Hematopoietic multipotent progenitor cell treated with erythropoietin and hydrocortisone succinate and interleukin-3 and kit ligand, for 8 days (in vitro differentiated cells): ENCODE measurements around the gene C1orf159.

Experiments
- DNase-seq: peaks from one replicate; pipeline ENCODE4 v3.0.0-alpha.2; 2015

Gene C1orf159

GRCh38 chr1:1033009-1033587 lies 82.8 kb downstream of the C1orf159 start:
- peak; percentile 72 for DNase-seq

GRCh38 chr1:1032424-1032823 lies 83.5 kb downstream of the C1orf159 start:
- peak; percentile 11 for DNase-seq
